ENCODE data around the gene FANCF. TPM values are rescaled to one million over a fixed set of nuclear protein-coding genes. Genes with fewer than 3 reads are reported as not detected.

The FANCF gene
- total RNA-seq, 1 experiment from 2014 or later = 5.2 TPM

- intact Hi-C loops (cut with micrococcal nuclease) = no loop called here
- no TSS peak for BruUV-seq (replicated peaks)
- H3K9me2 ChIP-seq (ENCODE audit: insufficient read depth) = no peaks in the 10 kb centered on the region
- no peak for ATAC-seq
- no peaks in the 10 kb centered on the region; the same call in 1 of the 2 replicates for H4K20me1 ChIP-seq (ENCODE audit: insufficient read depth)
- no peaks in the 10 kb centered on the region for H3K4me1 ChIP-seq (ENCODE audit: control insufficient read depth in 1 of 2, insufficient read depth in 2 of 2, low read length in 2 of 2)
- ChIA-PET POLR2A (no interaction called here), CTCF (no interaction called here), RAD21 (ENCODE audit: low non-redundant PET in 1 of 2, low total read pairs in 2 of 2, uncharacterized antibody in 2 of 2, unreplicated experiment in 2 of 2) (no interaction called here)
- no peaks in the 10 kb centered on the region for H3K9me3 ChIP-seq (ENCODE audit: control insufficient read depth in 1 of 2, insufficient read depth in 1 of 2, low read depth in 1 of 2, low read length in 2 of 2)
- no peak overlapping the region for H3K4me3 ChIP-seq (replicated peaks in 1 of 2; ENCODE audit: low read depth in 1 of 2, low read length in 2 of 2)
- H3K79me2 ChIP-seq (ENCODE audit: insufficient read depth, low read length) = no peaks in the 10 kb centered on the region
- H2AFZ ChIP-seq (ENCODE audit: low read depth, low read length, poor library complexity, severe bottlenecking) = no peak overlapping the region
- H3K27me3 ChIP-seq (ENCODE audit: insufficient read depth, low read length) = no peaks in the 10 kb centered on the region; the same call in 1 of the 2 replicates
- H3K36me3 ChIP-seq (ENCODE audit: control insufficient read depth in 1 of 2, insufficient read depth in 2 of 2, low read length in 2 of 2) = no peaks in the 10 kb centered on the region
- TF ChIP-seq POLR2AphosphoS5 (IDR thresholded peaks at IDR 0.05; ENCODE audit: low read depth, low read length) (no peak), ZFX (IDR thresholded peaks at IDR 0.05) (no peak)
- H3K27ac ChIP-seq (ENCODE audit: low read depth, low read length) = no peak overlapping the region
- H3K9ac ChIP-seq (ENCODE audit: low read length) = no peak overlapping the region
- DNase-seq (ENCODE audit: low read depth, low spot score) = no peak
- no peak overlapping the region for H3K4me2 ChIP-seq (ENCODE audit: low read length)
These were observed 47.8 kb downstream of the FANCF start for GRCh38 chr11:22577854-22578253.

Other genes starting within 250 kb of the FANCF start
- not detected for gene GAS2, start 40.8 kb upstream of the FANCF start, total RNA-seq (2021; ENCODE audit: unreplicated experiment)
- gene SVIP, start 204.0 kb upstream of the FANCF start, total RNA-seq (2021; ENCODE audit: unreplicated experiment) = 18.6 TPM
- not detected for gene CCDC179, start 234.7 kb upstream of the FANCF start, total RNA-seq (2021; ENCODE audit: unreplicated experiment)

Data from HCT116 (cell line).